HG02870 (cell line): ENCODE measurements around the gene TAF6L.
"Not testable (repeated sequence)": the region's sequence is repeated elsewhere in the genome, so short reads cannot be mapped to it uniquely, and the experiment has no call there.

ENCODE experiments used
- ATAC-seq: cut with Tn5 transposase; IDR thresholded peaks from one replicate; pipeline ENCODE4 v1.9.1; 2021; ENCODE audit warnings: mild to moderate bottlenecking, moderate library complexity; ENCODE audit not compliant: unreplicated experiment

The TAF6L gene

GRCh38 chr11:62804310-62805075 is 33.3 kb downstream of the TAF6L start:
- ATAC-seq = peak; percentile 10

GRCh38 chr11:62805076-62805892 is 34.1 kb downstream of the TAF6L start, which contains the start of gene NXF1:
TSS of gene NXF1 (minus strand) at chr11:62805440. CDS start at chr11:62805356, 84 bp downstream.
- peak; percentile 72 for ATAC-seq

GRCh38 chr11:62805961-62806441 is 34.8 kb downstream of the TAF6L start:
- no peak for ATAC-seq

- no peak for ATAC-seq
Measured at GRCh38 chr11:62806611-62807121, 35.5 kb downstream of the TAF6L start.

GRCh38 chr11:62810748-62811147 is 39.6 kb downstream of the TAF6L start:
- ATAC-seq = no peak

- no peak for ATAC-seq
Measured at GRCh38 chr11:62811659-62812058, 40.5 kb downstream of the TAF6L start.

GRCh38 chr11:62816557-62816956 is 45.4 kb downstream of the TAF6L start:
- ATAC-seq = no peak

- no peak for ATAC-seq
Measured at GRCh38 chr11:62817129-62817528, 45.9 kb downstream of the TAF6L start.

GRCh38 chr11:62823677-62824076 is 52.5 kb downstream of the TAF6L start:
- ATAC-seq = no peak

- not testable (repeated sequence) for ATAC-seq
Measured at GRCh38 chr11:62828130-62828529, 56.9 kb downstream of the TAF6L start.

- no peak for ATAC-seq
Measured at GRCh38 chr11:62830904-62831519, 59.8 kb downstream of the TAF6L start.

- ATAC-seq = peak; percentile 74
Measured at GRCh38 chr11:62831520-62832335, 60.5 kb downstream of the TAF6L start, which contains the start of gene STX5. TSS of gene STX5 (minus strand) at chr11:62832051. CDS start at chr11:62831243, 808 bp downstream.

GRCh38 chr11:62832336-62833234 is 61.4 kb downstream of the TAF6L start, which contains the start of gene TEX54:
TSS of gene TEX54 (minus strand) at chr11:62832841.
- no peak for ATAC-seq

GRCh38 chr11:62835336-62835735 is 64.1 kb downstream of the TAF6L start:
- ATAC-seq = no peak
